Stimulated activated naive B cell treated with anti-CD40 and anti-IgM and Interleukin-4, amounts not matched to agents 10 μg/mL and 1 μg/mL and 100 μg/mL, for 72 hours (primary cell): ENCODE data around the gene HSPA1A.
"Not testable (repeated sequence)": the region's sequence is repeated elsewhere in the genome, so short reads cannot be mapped to it uniquely, and the experiment has no call there.

Experiments
- ATAC-seq, 2 donors: fragments of 150-1000 bp; cut with Tn5 transposase; replicated peaks; 2 replicates each; pipeline ENCODE4 v1.10.0; 2021; ENCODE audit warnings: moderate library complexity in 1 of 2
- DNase-seq: peaks from one replicate; pipeline ENCODE4 v3.0.0; 2021
- H3K27ac Mint-ChIP-seq: one replicate; pipeline ENCODE4 v1.8.0; 2022; ENCODE audit warnings: mild to moderate bottlenecking, mixed read lengths
- H3K27me3 Mint-ChIP-seq, 2 donors: one replicate each; pipeline ENCODE4 v1.8.0; 2022; ENCODE audit warnings: mixed read lengths in 2 of 2
- H3K36me3 Mint-ChIP-seq, 2 donors: one replicate each; pipeline ENCODE4 v1.8.0; 2022; ENCODE audit warnings: mixed read lengths in 2 of 2, mild to moderate bottlenecking in 1 of 2
- H3K4me1 Mint-ChIP-seq, 2 donors: one replicate each; pipeline ENCODE4 v1.8.0; 2022; ENCODE audit warnings: mixed read lengths in 2 of 2, mild to moderate bottlenecking in 1 of 2
- H3K4me3 Mint-ChIP-seq, 2 donors: one replicate each; pipeline ENCODE4 v1.8.0; 2022; ENCODE audit warnings: mild to moderate bottlenecking in 2 of 2, mixed read lengths in 2 of 2, moderate library complexity in 1 of 2
- H3K9me3 Mint-ChIP-seq, 2 donors: one replicate each; pipeline ENCODE4 v1.8.0; 2022; ENCODE audit warnings: mixed read lengths in 2 of 2, mild to moderate bottlenecking in 1 of 2

The HSPA1A gene

GRCh38 chr6:31814677-31815024, 692 bp upstream of the HSPA1A start:
- H3K9me3 Mint-ChIP-seq, result no peaks in the 10 kb centered on the region
- peak overlapping the region; percentile 97 for H3K27ac Mint-ChIP-seq
- H3K4me1 Mint-ChIP-seq, result peaks cover 23 to 33% of the 10 kb centered on the region in 2 donors
- ATAC-seq, result peak; percentile 68 to 69
- H3K4me3 Mint-ChIP-seq, result peak overlapping the region; percentile 96 to 99
- H3K36me3 Mint-ChIP-seq, result peaks cover 2 to 11% of the 10 kb centered on the region in 2 donors
- peak; percentile 57 for DNase-seq
- no peaks in the 10 kb centered on the region for H3K27me3 Mint-ChIP-seq

GRCh38 chr6:31817133-31817928, 2.0 kb downstream of the HSPA1A start:
- ATAC-seq, DNase-seq, H3K9me3 Mint-ChIP-seq, H3K27me3 Mint-ChIP-seq, H3K36me3 Mint-ChIP-seq: not testable (repeated sequence)
- Mint-ChIP-seq H3K4me3 (peak overlapping the region; percentile 78), H3K4me1 (peaks cover 32 to 50% of the 10 kb centered on the region in 2 donors), H3K27ac (peak overlapping the region; percentile 37)

- H3K36me3 Mint-ChIP-seq, ATAC-seq, DNase-seq, H3K27me3 Mint-ChIP-seq, H3K9me3 Mint-ChIP-seq: not testable (repeated sequence)
- Mint-ChIP-seq H3K27ac (peak overlapping the region; percentile 37), H3K4me3 (peak overlapping the region; percentile 78), H3K4me1 (peaks cover 32 to 52% of the 10 kb centered on the region in 2 donors)
Observed at GRCh38 chr6:31817929-31818511, 2.7 kb downstream of the HSPA1A start.

- H3K27ac Mint-ChIP-seq, result no peak overlapping the region
- DNase-seq, result no peak
- ATAC-seq, result no peak
- H3K4me3 Mint-ChIP-seq, result peak overlapping the region in 1 of 2 donors; percentile 42
- no peaks in the 10 kb centered on the region for H3K36me3 Mint-ChIP-seq
- peaks cover 32 to 55% of the 10 kb centered on the region in 2 donors for H3K4me1 Mint-ChIP-seq
- H3K9me3 Mint-ChIP-seq, result no peaks in the 10 kb centered on the region
- no peaks in the 10 kb centered on the region for H3K27me3 Mint-ChIP-seq
Observed at GRCh38 chr6:31819871-31820299, 4.5 kb downstream of the HSPA1A start.

- ATAC-seq, result not testable (repeated sequence)
Observed at GRCh38 chr6:31820399-31820798, 5.1 kb downstream of the HSPA1A start.

GRCh38 chr6:31821301-31822035, 6.1 kb downstream of the HSPA1A start:
- ATAC-seq, result peak; percentile 55 to 72
- Mint-ChIP-seq H3K27me3 (no peaks in the 10 kb centered on the region), H3K27ac (peak overlapping the region; percentile 95), H3K4me1 (peaks cover 35 to 59% of the 10 kb centered on the region in 2 donors), H3K9me3 (no peaks in the 10 kb centered on the region), H3K36me3 (no peaks in the 10 kb centered on the region), H3K4me3 (peak overlapping the region; percentile 87 to 89)
- DNase-seq, result peak; percentile 68

More at GRCh38 chr6:31820399-31820798, 5.1 kb downstream of the HSPA1A start:
- not testable (repeated sequence) for H3K9me3 Mint-ChIP-seq, DNase-seq, H3K4me3 Mint-ChIP-seq, H3K27me3 Mint-ChIP-seq, H3K27ac Mint-ChIP-seq, H3K36me3 Mint-ChIP-seq
- H3K4me1 Mint-ChIP-seq, result peaks cover 33 to 54% of the 10 kb centered on the region in 2 donors

GRCh38 chr6:31822036-31822821, 6.9 kb downstream of the HSPA1A start:
- peaks cover 37 to 65% of the 10 kb centered on the region in 2 donors for H3K4me1 Mint-ChIP-seq
- no peaks in the 10 kb centered on the region for H3K9me3 Mint-ChIP-seq
- peak overlapping the region; percentile 95 for H3K27ac Mint-ChIP-seq
- H3K27me3 Mint-ChIP-seq, result no peaks in the 10 kb centered on the region
- DNase-seq (peak; percentile 80), ATAC-seq (peak; percentile 73 to 77)
- no peaks in the 10 kb centered on the region for H3K36me3 Mint-ChIP-seq
- H3K4me3 Mint-ChIP-seq, result peak overlapping the region; percentile 87 to 89

GRCh38 chr6:31823592-31824196, 8.4 kb downstream of the HSPA1A start:
- not testable (repeated sequence) for H3K9me3 Mint-ChIP-seq, DNase-seq, H3K27me3 Mint-ChIP-seq, H3K36me3 Mint-ChIP-seq, ATAC-seq
- peak overlapping the region; percentile 82 for H3K27ac Mint-ChIP-seq
- peak overlapping the region in 1 of 2 donors; percentile 25 for H3K4me3 Mint-ChIP-seq
- peaks cover 24 to 55% of the 10 kb centered on the region in 2 donors for H3K4me1 Mint-ChIP-seq

GRCh38 chr6:31825553-31825952, 10.2 kb downstream of the HSPA1A start:
- Mint-ChIP-seq H3K4me3 (peak overlapping the region in 1 of 2 donors; percentile 86), H3K9me3 (no peaks in the 10 kb centered on the region), H3K27me3 (no peaks in the 10 kb centered on the region), H3K4me1 (peaks cover 25 to 59% of the 10 kb centered on the region in 2 donors), H3K27ac (peak overlapping the region; percentile 99), H3K36me3 (peaks cover 0 to under 1% of the 10 kb centered on the region in 2 donors)
- no peak for ATAC-seq
- DNase-seq, result no peak

GRCh38 chr6:31826793-31827285, 11.5 kb downstream of the HSPA1A start:
- DNase-seq (no peak), ATAC-seq (peak; percentile 29 to 36)
- H3K4me1 Mint-ChIP-seq, result peaks cover 24 to 58% of the 10 kb centered on the region in 2 donors
- peak overlapping the region; percentile 99 for H3K27ac Mint-ChIP-seq
- H3K9me3 Mint-ChIP-seq, result no peaks in the 10 kb centered on the region
- H3K36me3 Mint-ChIP-seq, result peaks cover 0 to 2% of the 10 kb centered on the region in 2 donors
- peak overlapping the region; percentile 86 to 88 for H3K4me3 Mint-ChIP-seq
- H3K27me3 Mint-ChIP-seq, result no peaks in the 10 kb centered on the region

GRCh38 chr6:31827286-31828079, 12.1 kb downstream of the HSPA1A start, which contains the start of gene HSPA1B:
Gene HSPA1B, plus strand, starts transcription at chr6:31827738. Its CDS starts 213 bp downstream, at chr6:31827951.
- H3K27ac Mint-ChIP-seq, result peak within 1 kb of the TSS; percentile 99
- H3K27me3 Mint-ChIP-seq, result no peaks in the 10 kb centered on the region
- H3K4me1 Mint-ChIP-seq, result peaks cover 20 to 51% of the 10 kb centered on the region in 2 donors
- peak; percentile 97 for DNase-seq
- ATAC-seq, result peak; percentile 83 to 84
- H3K9me3 Mint-ChIP-seq, result no peaks in the 10 kb centered on the region
- peaks cover 0 to 2% of the 10 kb centered on the region in 2 donors for H3K36me3 Mint-ChIP-seq
- H3K4me3 Mint-ChIP-seq, result peak within 1 kb of the TSS; percentile 86 to 88

GRCh38 chr6:31829633-31830283, 14.4 kb downstream of the HSPA1A start:
- Mint-ChIP-seq H3K4me3 (peak overlapping the region; percentile 88 to 90), H3K9me3 (no peaks in the 10 kb centered on the region), H3K4me1 (peaks cover 18 to 50% of the 10 kb centered on the region in 2 donors), H3K27me3 (no peaks in the 10 kb centered on the region), H3K27ac (peak overlapping the region; percentile 56), H3K36me3 (peaks cover 2 to 4% of the 10 kb centered on the region in 2 donors)
- ATAC-seq (no peak), DNase-seq (no peak)
